Smooth muscle cell (in vitro differentiated cells): ENCODE measurements around the gene GMDS. TPM values are rescaled to one million over a fixed set of nuclear protein-coding genes. Genes with fewer than 3 reads are reported as not detected.

Experiments used
- DNase-seq: peaks from one replicate; lab custom pipeline; 2025; ENCODE audit not compliant: unreplicated experiment; lab: John Stamatoyannopoulos, UW
- H2AFZ ChIP-seq: fragments of 200-600 bp; sonication (generic); 2 replicates; pipeline ENCODE4 v1.6.0; 2016; ENCODE audit warnings: antibody characterized with exemption, low read depth, mild to moderate bottlenecking
- H3F3A ChIP-seq: fragments of 200-600 bp; sonication (generic); 2 replicates; pipeline ENCODE4 v1.6.0; 2017; ENCODE audit warnings: antibody characterized with exemption, low read depth
- H3K27ac ChIP-seq: fragments of 200-600 bp; sonication (generic); 2 replicates; pipeline ENCODE4 v1.5.1; 2016; ENCODE audit warnings: low read depth, mild to moderate bottlenecking
- H3K27me3 ChIP-seq: fragments of 200-600 bp; sonication (generic); 2 replicates; pipeline ENCODE4 v1.6.1; 2016; ENCODE audit warnings: low read depth, mild to moderate bottlenecking
- H3K36me3 ChIP-seq: fragments of 200-600 bp; sonication (generic); 2 replicates; pipeline ENCODE4 v1.5.1; 2016; ENCODE audit warnings: low read depth
- H3K4me1 ChIP-seq: fragments of 200-600 bp; sonication (generic); 2 replicates; pipeline ENCODE4 v1.5.1; 2016; ENCODE audit warnings: low read depth
- H3K4me2 ChIP-seq: fragments of 200-600 bp; sonication (generic); 2 replicates; pipeline ENCODE4 v1.6.0; 2016; ENCODE audit warnings: mild to moderate bottlenecking
- H3K4me3 ChIP-seq: fragments of 200-600 bp; sonication (generic); 2 replicates; pipeline ENCODE4 v1.5.1; 2016; ENCODE audit warnings: mild to moderate bottlenecking
- H3K79me2 ChIP-seq: fragments of 200-600 bp; sonication (generic); 2 replicates; pipeline ENCODE4 v1.6.0; 2016; ENCODE audit warnings: low read depth, mild to moderate bottlenecking
- H3K9ac ChIP-seq: fragments of 200-600 bp; sonication (generic); 2 replicates; pipeline ENCODE4 v1.6.0; 2016; ENCODE audit warnings: low read depth
- H3K9me3 ChIP-seq: fragments of 200-600 bp; sonication (generic); replicated peaks from 2 replicates; pipeline ENCODE4 v1.5.1; 2016; ENCODE audit warnings: low read depth
- H4K20me1 ChIP-seq: fragments of 200-600 bp; sonication (generic); 2 replicates; pipeline ENCODE4 v1.6.0; 2016; ENCODE audit warnings: low read depth
- CTCF ChIP-seq: fragments of 200-600 bp; sonication (generic); IDR thresholded peaks from 2 replicates; pipeline ENCODE4 v1.5.1; 2017; ENCODE audit warnings: borderline replicate concordance, mild to moderate bottlenecking, antibody characterized with exemption; ENCODE audit not compliant: insufficient read depth, poor library complexity, severe bottlenecking
- WGBS: methylation state at CpG from one replicate; pipeline ENCODE4 v1.1.7; 2016; ENCODE audit warnings: low lambda C conversion rate; 5-methylcytosine and 5-hydroxymethylcytosine counted together
- polyA plus RNA-seq: library from polyadenylated mRNA; unstranded; fragments of >200 nt; fragmentation: Nextera tagmentation; extraction: Ambion mirVana; gene quantifications from 2 replicates; pipeline ENCODE4 v1.2.1, GENCODE V29; 2016
- total RNA-seq: library from RNA; depleted of rRNA; stranded (reverse); fragments of >200 nt; gene quantifications from 2 replicates; pipeline ENCODE4 v1.2.3, GENCODE V29; 2014

The GMDS gene
- total and polyA plus RNA-seq, 2 experiments from 2014 or later = 3.7 to 8.5 TPM

DNA sequence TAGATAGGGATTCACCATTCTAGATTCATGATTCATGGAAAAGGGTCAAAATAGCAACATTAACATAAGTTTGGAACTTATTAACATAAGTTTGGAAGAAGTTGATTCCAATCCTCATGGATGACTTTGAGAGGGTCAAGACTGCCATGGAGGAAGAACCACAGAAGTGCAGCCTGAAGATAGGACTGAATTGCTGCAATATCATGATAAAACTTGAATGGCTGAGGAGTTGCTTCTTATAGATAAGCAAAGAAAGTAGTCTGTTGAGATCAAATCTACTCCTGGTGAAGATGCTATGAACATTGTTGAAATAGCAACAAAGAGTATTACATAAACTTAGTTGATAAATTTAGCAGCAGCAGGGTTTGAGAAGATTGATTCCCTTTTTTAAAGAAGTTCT is 62.2 kb downstream of the GMDS start:
- H3K9ac ChIP-seq = no peak overlapping the region
- no peaks in the 10 kb centered on the region for H3K36me3 ChIP-seq
- H3K4me2 ChIP-seq = no peak overlapping the region
- DNase-seq = no peak
- no peaks in the 10 kb centered on the region for H3K4me1 ChIP-seq
- no peak for TF ChIP-seq CTCF
- H3K27me3 ChIP-seq = no peaks in the 10 kb centered on the region
- H3K79me2 ChIP-seq = no peaks in the 10 kb centered on the region
- no peaks in the 10 kb centered on the region for H3F3A ChIP-seq
- H3K27ac ChIP-seq = no peak overlapping the region
- no peak overlapping the region for H3K4me3 ChIP-seq
- no peaks in the 10 kb centered on the region for H3K9me3 ChIP-seq
- no peaks in the 10 kb centered on the region for H4K20me1 ChIP-seq
- no peak overlapping the region for H2AFZ ChIP-seq

- no peak overlapping the region for H3K9ac ChIP-seq
- no peaks in the 10 kb centered on the region for H3K4me1 ChIP-seq
- no peak overlapping the region for H3K4me3 ChIP-seq
- H3K27ac ChIP-seq = no peak overlapping the region
- no peaks in the 10 kb centered on the region for H3K36me3 ChIP-seq
- H3K79me2 ChIP-seq = no peaks in the 10 kb centered on the region
- DNase-seq = no peak
- H3K9me3 ChIP-seq = no peaks in the 10 kb centered on the region
- H3K4me2 ChIP-seq = no peak overlapping the region
- H4K20me1 ChIP-seq = no peaks in the 10 kb centered on the region
- no peak overlapping the region for H2AFZ ChIP-seq
- 96% methylated on average over 1 of the region's 1 CpG for WGBS
- TF ChIP-seq CTCF = no peak
- no peaks in the 10 kb centered on the region for H3K27me3 ChIP-seq
- H3F3A ChIP-seq = no peaks in the 10 kb centered on the region
Observed at GRCh38 chr6:2182251-2182650, 63.2 kb downstream of the GMDS start.

DNA sequence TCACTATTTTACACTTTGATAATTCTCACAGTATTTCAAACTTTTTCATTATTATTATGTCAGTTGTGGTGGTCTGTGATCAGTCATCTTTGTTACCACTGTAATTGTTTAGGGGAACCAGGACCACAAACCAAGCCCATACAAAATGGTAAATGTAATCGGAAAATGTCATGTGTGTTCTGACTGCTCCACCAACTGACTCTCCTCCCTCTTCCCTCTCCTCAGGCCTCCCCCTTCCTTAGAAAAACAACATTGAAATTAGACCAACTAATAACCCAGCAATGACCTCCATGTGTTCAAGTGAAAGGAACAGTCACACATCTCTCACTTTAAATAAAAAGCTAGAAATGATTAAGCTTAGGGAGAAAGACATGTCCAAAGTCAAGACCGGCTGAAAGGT is 63.8 kb downstream of the GMDS start:
- Histone ChIP-seq H3K79me2 (no peaks in the 10 kb centered on the region), H3K9ac (no peak overlapping the region), H3K27me3 (no peaks in the 10 kb centered on the region), H4K20me1 (no peaks in the 10 kb centered on the region), H3K27ac (no peak overlapping the region), H3K4me3 (no peak overlapping the region), H3K4me1 (no peaks in the 10 kb centered on the region), H2AFZ (no peak overlapping the region), H3F3A (no peaks in the 10 kb centered on the region), H3K36me3 (no peaks in the 10 kb centered on the region), H3K4me2 (no peak overlapping the region), H3K9me3 (no peaks in the 10 kb centered on the region)
- WGBS = 95% methylated on average over 2 of the region's 2 CpGs
- no peak for TF ChIP-seq CTCF
- no peak for DNase-seq

DNA sequence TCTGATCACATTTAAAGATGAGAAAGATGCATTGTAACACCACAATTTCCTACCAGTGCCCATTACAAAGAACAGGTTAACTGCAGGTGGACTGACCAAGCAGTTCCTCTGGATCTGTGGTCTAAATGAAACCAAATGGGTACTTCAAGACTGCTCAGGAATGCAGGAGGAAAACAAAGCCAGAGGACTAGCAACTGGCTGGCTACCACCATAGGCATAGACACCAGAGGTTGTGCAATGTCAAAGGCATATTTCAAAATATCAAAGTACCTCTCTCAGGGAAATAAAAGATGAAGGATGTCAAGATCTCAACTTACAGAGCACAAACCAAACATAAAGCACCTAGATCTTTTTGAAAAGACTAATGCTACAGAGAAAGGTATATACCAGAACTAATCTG is 65.5 kb downstream of the GMDS start:
- H3K9me3 ChIP-seq = no peaks in the 10 kb centered on the region
- H4K20me1 ChIP-seq = no peaks in the 10 kb centered on the region
- no peaks in the 10 kb centered on the region for H3K79me2 ChIP-seq
- no peak for DNase-seq
- no peak overlapping the region for H3K4me3 ChIP-seq
- no peak overlapping the region for H2AFZ ChIP-seq
- H3K27me3 ChIP-seq = no peaks in the 10 kb centered on the region
- no peak overlapping the region for H3K9ac ChIP-seq
- H3K27ac ChIP-seq = no peak overlapping the region
- no peaks in the 10 kb centered on the region for H3F3A ChIP-seq
- H3K4me2 ChIP-seq = no peak overlapping the region
- no peaks in the 10 kb centered on the region for H3K36me3 ChIP-seq
- no peak for TF ChIP-seq CTCF
- H3K4me1 ChIP-seq = no peaks in the 10 kb centered on the region
